Activated CD4-positive, alpha-beta memory T cell treated with anti-CD3 and anti-CD28 coated beads, Interleukin-2, amount 10 ng/mL, durations not matched to agents 7 days and 5 days (primary cell): ENCODE data around the gene ZDHHC20. TPM values are rescaled to one million over a fixed set of nuclear protein-coding genes. Genes with fewer than 3 reads are reported as not detected.
"Not testable (repeated sequence)": the region's sequence is repeated elsewhere in the genome, so short reads cannot be mapped to it uniquely, and the experiment has no call there.

Experiments used
- CTCF ChIA-PET: fragments of 350-600 bp; sonication (Branson Sonifier 250); formaldehyde crosslinking; loops from one replicate; lab custom pipeline; 2021; ENCODE audit warnings: antibody characterized with exemption, inconsistent platforms; lab: Charles Lee
- POLR2A ChIA-PET: fragments of 350-600 bp; sonication (Branson Sonifier 250); formaldehyde crosslinking; loops from one replicate; lab custom pipeline; 2021; ENCODE audit warnings: antibody characterized with exemption; lab: Charles Lee
- DNase-seq: peaks from one replicate; pipeline ENCODE4 v3.0.0-alpha.2; 2020
- H3K27ac Mint-ChIP-seq: one replicate; pipeline ENCODE4 v1.8.0; 2021; ENCODE audit warnings: mild to moderate bottlenecking, mixed read lengths
- H3K27me3 Mint-ChIP-seq: one replicate; pipeline ENCODE4 v1.8.0; 2021; ENCODE audit warnings: mixed read lengths
- H3K36me3 Mint-ChIP-seq: one replicate; pipeline ENCODE4 v1.8.0; 2021; ENCODE audit warnings: low read depth, mixed read lengths
- H3K4me1 Mint-ChIP-seq: one replicate; pipeline ENCODE4 v1.8.0; 2021; ENCODE audit warnings: mixed read lengths
- H3K4me3 Mint-ChIP-seq: one replicate; pipeline ENCODE4 v1.8.0; 2021; ENCODE audit warnings: mild to moderate bottlenecking, mixed read lengths
- H3K9me3 Mint-ChIP-seq: one replicate; pipeline ENCODE4 v1.8.0; 2021; ENCODE audit warnings: mixed read lengths
- total RNA-seq, 2 experiments: library from RNA; stranded (reverse); gene quantifications; one replicate each; pipeline ENCODE4 v1.2.3, GENCODE V29; 2021

The ZDHHC20 gene
- total RNA-seq, 2 experiments from 2014 or later: 92.0 to 103 TPM

DNA sequence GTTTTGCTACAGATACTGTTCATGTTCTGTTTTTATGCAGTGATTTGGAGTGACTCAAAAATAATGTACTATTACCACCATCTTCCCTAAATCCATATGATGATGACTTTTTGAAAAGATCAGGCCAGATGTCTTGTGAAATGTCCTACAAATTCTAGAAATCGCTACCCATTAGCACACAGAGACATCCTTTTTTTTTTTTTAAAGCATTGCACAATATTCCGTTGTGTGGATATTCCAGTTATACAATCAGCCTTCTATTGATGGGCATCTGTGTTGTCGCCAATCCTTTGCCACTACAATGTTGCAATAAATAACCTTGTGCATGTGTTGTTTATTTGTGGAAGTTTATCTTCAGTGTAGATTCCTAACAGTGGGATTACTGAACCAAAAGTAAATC, 24.5 kb downstream of the ZDHHC20 start:
- no peak overlapping the region for H3K4me3 Mint-ChIP-seq
- CTCF ChIA-PET: interaction anchor here (0.9 kb wide), 1 partner anchor 14 kb away, joined by 4 read pairs; no protein-coding TSS in a partner anchor
- POLR2A ChIA-PET: interaction anchor here (5.2 kb wide), 1 partner anchor 24 kb away, joined by 47 read pairs; the partner anchor contains the start of gene ZDHHC20

GRCh38 chr13:21429211-21429610, 29.9 kb downstream of the ZDHHC20 start:
- no peak for DNase-seq
- no peak overlapping the region for H3K4me3 Mint-ChIP-seq
- H3K36me3 Mint-ChIP-seq: peaks cover 42% of the 10 kb centered on the region
- peaks cover 15% of the 10 kb centered on the region for H3K4me1 Mint-ChIP-seq
- peaks cover 30% of the 10 kb centered on the region for H3K9me3 Mint-ChIP-seq
- no peaks in the 10 kb centered on the region for H3K27me3 Mint-ChIP-seq
- ChIA-PET POLR2A (interaction anchor here (1.5 kb wide), 1 partner anchor 28 kb away, joined by 3 read pairs; no protein-coding TSS in a partner anchor), CTCF (interaction anchor here (0.6 kb wide), 2 partner anchors 37 to 1625 kb away, joined by 3 to 4 read pairs; no protein-coding TSS in a partner anchor)
- no peak overlapping the region for H3K27ac Mint-ChIP-seq

More for the DNA sequence above, 24.5 kb downstream of the ZDHHC20 start:
- no peak overlapping the region for H3K27ac Mint-ChIP-seq
- peaks cover 62% of the 10 kb centered on the region for H3K36me3 Mint-ChIP-seq
- H3K4me1 Mint-ChIP-seq: peaks cover 39% of the 10 kb centered on the region
- peaks cover 39% of the 10 kb centered on the region for H3K9me3 Mint-ChIP-seq
- no peak for DNase-seq
- no peaks in the 10 kb centered on the region for H3K27me3 Mint-ChIP-seq

- H3K36me3 Mint-ChIP-seq: peaks cover 37% of the 10 kb centered on the region
- no peaks in the 10 kb centered on the region for H3K27me3 Mint-ChIP-seq
- CTCF ChIA-PET: no interaction called here
- no peak overlapping the region for H3K27ac Mint-ChIP-seq
- H3K4me1 Mint-ChIP-seq: peaks cover 15% of the 10 kb centered on the region
- no peak for DNase-seq
- no peak overlapping the region for H3K4me3 Mint-ChIP-seq
- peaks cover 26% of the 10 kb centered on the region for H3K9me3 Mint-ChIP-seq
- POLR2A ChIA-PET: interaction anchor here (1.0 kb wide), 1 partner anchor 9 kb away, joined by 3 read pairs; no protein-coding TSS in a partner anchor
These were observed 31.4 kb downstream of the ZDHHC20 start for GRCh38 chr13:21427741-21428140.

- Mint-ChIP-seq H3K4me3 (no peak overlapping the region), H3K27me3 (no peaks in the 10 kb centered on the region), H3K27ac (no peak overlapping the region), H3K9me3 (peaks cover 22% of the 10 kb centered on the region), H3K36me3 (peaks cover 36% of the 10 kb centered on the region), H3K4me1 (peaks cover 13% of the 10 kb centered on the region)
- no peak for DNase-seq
- ChIA-PET POLR2A (interaction anchor here (1.0 kb wide), 1 partner anchor 10 kb away, joined by 3 read pairs; no protein-coding TSS in a partner anchor), CTCF (no interaction called here)
These were observed 32.9 kb downstream of the ZDHHC20 start for GRCh38 chr13:21426238-21426637.

DNA sequence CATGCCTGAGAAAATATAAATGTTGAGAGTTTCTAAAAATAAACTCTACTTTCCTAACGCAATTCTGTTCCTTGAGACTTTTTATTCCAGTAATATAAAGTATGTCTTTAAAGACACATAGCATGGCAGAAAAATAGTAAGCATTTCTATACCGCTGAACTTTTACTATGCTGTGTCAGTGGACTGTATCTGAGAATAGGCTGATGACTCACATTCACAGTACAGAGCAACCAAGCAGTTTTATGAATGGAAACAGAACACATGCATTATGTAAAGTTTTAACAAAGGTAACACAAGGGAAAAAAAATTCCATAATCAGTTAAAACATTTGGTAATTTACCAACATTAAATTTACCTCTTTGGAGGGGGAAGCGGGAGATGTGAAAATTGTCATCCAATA, 38.4 kb downstream of the ZDHHC20 start:
- peaks cover 3% of the 10 kb centered on the region for H3K4me1 Mint-ChIP-seq
- POLR2A ChIA-PET: no interaction called here
- CTCF ChIA-PET: interaction anchor here (1.1 kb wide), 1 partner anchor 14 kb away, joined by 4 read pairs; no protein-coding TSS in a partner anchor
- no peak for DNase-seq
- H3K4me3 Mint-ChIP-seq: no peak overlapping the region
- peaks cover 12% of the 10 kb centered on the region for H3K36me3 Mint-ChIP-seq
- no peaks in the 10 kb centered on the region for H3K9me3 Mint-ChIP-seq
- no peaks in the 10 kb centered on the region for H3K27me3 Mint-ChIP-seq
- no peak overlapping the region for H3K27ac Mint-ChIP-seq

DNA sequence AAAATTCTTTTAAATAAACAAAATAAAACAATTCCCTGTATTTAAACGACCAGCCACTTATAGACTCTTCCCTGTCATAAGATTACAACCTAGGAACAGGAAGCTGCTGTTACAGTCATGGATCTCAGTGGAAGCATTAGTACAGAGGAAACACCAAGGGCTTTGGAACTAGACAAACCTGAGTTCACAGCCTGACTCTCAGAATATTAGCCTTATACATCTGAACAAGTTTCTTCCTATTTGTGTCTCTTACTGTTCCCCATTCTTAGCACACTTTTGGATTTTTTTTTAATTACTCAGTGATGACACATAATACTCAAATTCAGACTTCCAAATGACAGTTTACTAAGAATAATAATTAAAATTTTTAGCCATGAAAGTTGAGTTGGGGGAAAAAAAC, 46.1 kb downstream of the ZDHHC20 start:
- ChIA-PET POLR2A (no interaction called here), CTCF (no interaction called here)
- H3K4me3 Mint-ChIP-seq: no peak overlapping the region
- no peak overlapping the region for H3K27ac Mint-ChIP-seq
- no peaks in the 10 kb centered on the region for H3K27me3 Mint-ChIP-seq
- H3K4me1 Mint-ChIP-seq: no peaks in the 10 kb centered on the region
- H3K36me3 Mint-ChIP-seq: peaks cover 58% of the 10 kb centered on the region
- DNase-seq: no peak
- H3K9me3 Mint-ChIP-seq: peaks cover 17% of the 10 kb centered on the region

DNA sequence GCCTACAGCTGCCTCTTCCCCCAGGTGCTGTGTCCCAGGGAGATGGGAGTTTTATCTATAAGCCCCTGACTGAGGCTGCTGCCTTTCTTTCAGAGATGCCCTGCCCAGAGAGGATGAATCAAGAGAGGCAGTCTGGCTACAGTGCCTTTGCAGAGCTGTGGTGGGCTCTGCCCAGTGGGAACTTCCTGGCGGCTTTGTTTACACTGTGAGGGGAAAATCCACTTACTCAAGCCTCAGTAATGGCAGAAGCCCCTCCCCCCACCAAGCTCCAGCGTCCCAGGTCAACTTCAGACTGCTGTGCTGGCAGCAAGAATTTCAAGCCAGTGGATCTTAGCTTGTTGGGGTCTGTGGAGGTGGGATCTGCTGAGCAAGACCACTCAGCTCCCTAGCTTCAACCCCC, 48.6 kb downstream of the ZDHHC20 start:
- ChIA-PET POLR2A (interaction anchor here (1.1 kb wide), 1 partner anchor 49 kb away, joined by 3 read pairs; the partner anchor contains the start of gene ZDHHC20), CTCF (interaction anchor here (1.2 kb wide), 1 partner anchor 66 kb away, joined by 3 read pairs; no protein-coding TSS in a partner anchor)
- DNase-seq, H3K27me3 Mint-ChIP-seq, H3K27ac Mint-ChIP-seq, H3K4me3 Mint-ChIP-seq, H3K4me1 Mint-ChIP-seq: not testable (repeated sequence)
- Mint-ChIP-seq H3K36me3 (peaks cover 74% of the 10 kb centered on the region), H3K9me3 (peaks cover 36% of the 10 kb centered on the region)

GRCh38 chr13:21405309-21405708, 53.8 kb downstream of the ZDHHC20 start:
- H3K27ac Mint-ChIP-seq: no peak overlapping the region
- POLR2A ChIA-PET: interaction anchor here (1.1 kb wide), 1 partner anchor 67 kb away, joined by 3 read pairs; no protein-coding TSS in a partner anchor
- no peak overlapping the region for H3K4me3 Mint-ChIP-seq
- H3K27me3 Mint-ChIP-seq: no peaks in the 10 kb centered on the region
- no peak for DNase-seq
- peaks cover 17% of the 10 kb centered on the region for H3K4me1 Mint-ChIP-seq
- H3K36me3 Mint-ChIP-seq: peaks cover 74% of the 10 kb centered on the region
- CTCF ChIA-PET: no interaction called here
- H3K9me3 Mint-ChIP-seq: peaks cover 38% of the 10 kb centered on the region

DNA sequence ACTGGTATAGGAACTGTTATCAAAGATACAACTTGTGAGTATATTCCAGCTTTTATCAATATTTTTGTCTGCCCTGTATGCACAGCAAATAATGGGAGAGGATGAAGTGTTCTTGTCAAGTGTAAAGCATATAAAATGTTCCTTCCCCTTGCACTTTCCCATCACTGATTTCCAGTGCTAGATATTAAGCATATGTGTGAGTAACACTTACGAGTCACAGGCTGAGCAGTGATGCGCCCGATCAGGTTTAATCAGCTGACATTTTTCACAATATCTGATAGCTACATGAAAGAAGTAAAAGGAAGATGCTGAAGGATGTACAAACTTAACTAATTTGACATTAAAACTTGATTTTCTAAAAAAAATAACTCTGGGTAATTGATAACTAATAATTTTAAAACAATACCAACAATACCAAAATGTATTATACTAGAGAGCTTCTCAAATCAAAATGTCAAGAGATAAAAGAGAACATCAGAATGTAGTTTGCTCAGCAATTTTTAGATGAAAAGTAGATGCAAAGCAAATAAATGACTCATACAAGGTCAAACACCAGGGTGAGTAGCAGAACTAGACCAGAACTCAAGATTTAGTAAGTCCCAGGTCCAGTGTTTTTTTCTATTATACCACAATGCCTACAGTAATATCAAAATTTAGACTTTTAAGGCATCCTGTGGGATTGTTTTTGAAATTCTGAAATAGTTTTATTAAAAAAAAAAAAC, 56.4 kb downstream of the ZDHHC20 start:
- Mint-ChIP-seq H3K27me3 (no peaks in the 10 kb centered on the region), H3K36me3 (peaks cover 58% of the 10 kb centered on the region), H3K4me3 (no peak overlapping the region), H3K4me1 (peaks cover 27% of the 10 kb centered on the region), H3K9me3 (peaks cover 22% of the 10 kb centered on the region), H3K27ac (no peak overlapping the region)
- no peak for DNase-seq
- ChIA-PET CTCF (interaction anchor here (1.3 kb wide), 1 partner anchor 74 kb away, joined by 3 read pairs; no protein-coding TSS in a partner anchor), POLR2A (interaction anchor here (1.4 kb wide), 1 partner anchor 56 kb away, joined by 4 read pairs; the partner anchor contains the start of gene ZDHHC20)

- no peak for DNase-seq
- H3K27me3 Mint-ChIP-seq: no peaks in the 10 kb centered on the region
- peak overlapping the region; percentile 28 for H3K4me3 Mint-ChIP-seq
- CTCF ChIA-PET: interaction anchor here (0.9 to 2.8 kb wide), 3 partner anchors 60 to 103 kb away, joined by 3 to 12 read pairs (median 6); partner anchors contain the start of gene ZDHHC20
- H3K9me3 Mint-ChIP-seq: peaks cover 2% of the 10 kb centered on the region
- peaks cover 50% of the 10 kb centered on the region for H3K36me3 Mint-ChIP-seq
- POLR2A ChIA-PET: interaction anchor here (0.9 to 1.1 kb wide), 3 partner anchors 18 to 223 kb away, joined by 3 to 5 read pairs (median 3); partner anchors contain the start of genes MRPL57 and ZDHHC20
- peaks cover 43% of the 10 kb centered on the region for H3K4me1 Mint-ChIP-seq
- H3K27ac Mint-ChIP-seq: peak overlapping the region; percentile 84
These were observed 59.4 kb downstream of the ZDHHC20 start for GRCh38 chr13:21399741-21400140.

GRCh38 chr13:21395953-21396352, 63.1 kb downstream of the ZDHHC20 start:
- Mint-ChIP-seq H3K4me3 (no peak overlapping the region), H3K27ac (peak overlapping the region; percentile 8), H3K36me3 (peaks cover 37% of the 10 kb centered on the region), H3K27me3 (no peaks in the 10 kb centered on the region), H3K9me3 (no peaks in the 10 kb centered on the region), H3K4me1 (peaks cover 30% of the 10 kb centered on the region)
- ChIA-PET CTCF (no interaction called here), POLR2A (no interaction called here)
- DNase-seq: peak; percentile 28

- ChIA-PET POLR2A (interaction anchor here (0.9 to 1.0 kb wide), 2 partner anchors 21 to 213 kb away, joined by 3 read pairs; partner anchors contain the start of genes MRPL57 and SKA3), CTCF (interaction anchor here (0.6 to 1.5 kb wide), 3 partner anchors 88 to 117 kb away, joined by 4 to 6 read pairs (median 5); no protein-coding TSS in a partner anchor)
- Mint-ChIP-seq H3K4me3 (no peak overlapping the region), H3K9me3 (peaks cover 9% of the 10 kb centered on the region), H3K27ac (peak overlapping the region; percentile 4), H3K4me1 (peaks cover 5% of the 10 kb centered on the region), H3K36me3 (peaks cover 59% of the 10 kb centered on the region), H3K27me3 (no peaks in the 10 kb centered on the region)
- no peak for DNase-seq
These were observed 70.0 kb downstream of the ZDHHC20 start for GRCh38 chr13:21389124-21389523.

DNA sequence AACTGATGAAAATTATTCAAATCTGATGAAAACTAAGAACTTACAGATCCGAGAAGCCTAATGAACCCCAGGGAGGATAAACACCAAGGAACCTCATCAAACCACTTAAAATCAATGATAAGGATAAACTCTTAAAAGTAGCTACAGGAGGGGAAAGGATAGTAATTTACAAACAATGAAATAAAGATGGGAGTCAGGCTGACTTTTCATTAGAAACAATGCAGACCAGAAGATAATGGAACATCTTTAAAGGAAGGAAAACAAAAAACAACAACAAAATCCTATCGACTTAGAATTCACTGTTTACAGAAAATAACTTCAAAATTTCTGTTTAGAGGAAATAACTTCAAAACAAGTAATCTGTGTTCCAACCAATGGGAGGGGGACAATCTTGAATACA, 73.4 kb downstream of the ZDHHC20 start:
- Mint-ChIP-seq H3K27ac (no peak overlapping the region), H3K27me3 (no peaks in the 10 kb centered on the region), H3K9me3 (peaks cover 9% of the 10 kb centered on the region), H3K4me1 (peaks cover 5% of the 10 kb centered on the region), H3K36me3 (peaks cover 71% of the 10 kb centered on the region), H3K4me3 (no peak overlapping the region)
- ChIA-PET CTCF (interaction anchor here (1.5 kb wide), 1 partner anchor 92 kb away, joined by 5 read pairs; no protein-coding TSS in a partner anchor), POLR2A (no interaction called here)
- DNase-seq: no peak
